Lung (tissue), 12 donors: ENCODE data around the gene PIP5K1B. TPM values are rescaled to one million over a fixed set of nuclear protein-coding genes. Genes with fewer than 3 reads are reported as not detected.

ENCODE experiments used
- ATAC-seq: fragments of 200-7000 bp; cut with Tn5 transposase; one replicate; pipeline ENCODE4 v1.9.1; 2020; ENCODE audit warnings: moderate number of reproducible peaks; ENCODE audit not compliant: insufficient read depth, low FRiP score
- DNase-seq, 3 donors: peaks; one replicate each; pipeline ENCODE4 v3.0.0-alpha.2; 2013 to 2017
- H3K27ac ChIP-seq, 2 donors: one replicate each; pipeline ENCODE4 v1.5.1; 2013; ENCODE audit warnings: mild to moderate bottlenecking in 2 of 2, moderate library complexity in 2 of 2, control low read depth in 1 of 2, inconsistent platforms in 1 of 2, low read depth in 1 of 2, low read length in 1 of 2
- H3K27me3 ChIP-seq, 3 donors: one replicate each; pipeline ENCODE4 v1.5.1; 2013; ENCODE audit warnings: low read length in 2 of 3; ENCODE audit not compliant: control insufficient read depth in 3 of 3, insufficient read depth in 3 of 3
- H3K36me3 ChIP-seq, 4 donors: one replicate each; pipeline ENCODE4 v1.5.1; 2013; ENCODE audit warnings: low read length in 4 of 4, mild to moderate bottlenecking in 1 of 4, moderate library complexity in 1 of 4; ENCODE audit not compliant: control insufficient read depth in 4 of 4, insufficient read depth in 4 of 4
- H3K4me1 ChIP-seq, 5 donors: one replicate each; pipeline ENCODE4 v1.5.1; 2013; ENCODE audit warnings: low read length in 5 of 5, mild to moderate bottlenecking in 2 of 5, moderate library complexity in 1 of 5; ENCODE audit not compliant: control insufficient read depth in 5 of 5, insufficient read depth in 5 of 5
- H3K4me3 ChIP-seq: one replicate; pipeline ENCODE4 v1.5.1; 2013; ENCODE audit warnings: mild to moderate bottlenecking, control low read depth, moderate library complexity
- H3K9ac ChIP-seq, 2 donors: one replicate each; pipeline ENCODE4 v1.5.1; 2013; ENCODE audit warnings: low read length in 2 of 2, control low read depth in 1 of 2; ENCODE audit not compliant: insufficient read depth in 1 of 2
- H3K9me3 ChIP-seq, 4 donors: one replicate each; pipeline ENCODE4 v1.5.1; 2013; ENCODE audit warnings: low read length in 3 of 4, mild to moderate bottlenecking in 1 of 4, moderate library complexity in 1 of 4; ENCODE audit not compliant: control insufficient read depth in 4 of 4, insufficient read depth in 3 of 4
- WGBS, 2 donors: extraction: QIAGEN DNeasy Blood & Tissue Kit; methylation state at CpG; one replicate each; pipeline ENCODE4 v1.1.7; 2013; 5-methylcytosine and 5-hydroxymethylcytosine counted together
- polyA plus RNA-seq, 2 donors: library from polyadenylated mRNA; stranded (reverse); fragments of 200-250 nt; gene quantifications; one replicate each; pipeline ENCODE4 v1.2.1, GENCODE V29; 2013
- total RNA-seq, 2 donors: library from RNA; depleted of rRNA in 1 of 2; stranded (reverse); fragments of >200 nt in 1 of 2; gene quantifications; one replicate each; pipeline ENCODE4 v1.2.1, GENCODE V29; 2014 to 2021
- TF ChIP-seq, protein P1 (sequence below): IDR thresholded peaks from 2 replicates; pipeline ENCODE4 v1.5.1; 2012; ENCODE audit warnings: mild to moderate bottlenecking; ENCODE audit errors: control extremely low read depth, extremely low read depth
- donor health status: control.
- donor health status: control.
- donor health status: Bipolar disorder and iron deficiency.
- donor health status: healthy.
- donor health status: DM: yes; HTN: yes; CAD: no.

The PIP5K1B gene
- total and polyA plus RNA-seq, 4 donors = 6.6 to 28.2 (median 15.6) TPM

DNA sequence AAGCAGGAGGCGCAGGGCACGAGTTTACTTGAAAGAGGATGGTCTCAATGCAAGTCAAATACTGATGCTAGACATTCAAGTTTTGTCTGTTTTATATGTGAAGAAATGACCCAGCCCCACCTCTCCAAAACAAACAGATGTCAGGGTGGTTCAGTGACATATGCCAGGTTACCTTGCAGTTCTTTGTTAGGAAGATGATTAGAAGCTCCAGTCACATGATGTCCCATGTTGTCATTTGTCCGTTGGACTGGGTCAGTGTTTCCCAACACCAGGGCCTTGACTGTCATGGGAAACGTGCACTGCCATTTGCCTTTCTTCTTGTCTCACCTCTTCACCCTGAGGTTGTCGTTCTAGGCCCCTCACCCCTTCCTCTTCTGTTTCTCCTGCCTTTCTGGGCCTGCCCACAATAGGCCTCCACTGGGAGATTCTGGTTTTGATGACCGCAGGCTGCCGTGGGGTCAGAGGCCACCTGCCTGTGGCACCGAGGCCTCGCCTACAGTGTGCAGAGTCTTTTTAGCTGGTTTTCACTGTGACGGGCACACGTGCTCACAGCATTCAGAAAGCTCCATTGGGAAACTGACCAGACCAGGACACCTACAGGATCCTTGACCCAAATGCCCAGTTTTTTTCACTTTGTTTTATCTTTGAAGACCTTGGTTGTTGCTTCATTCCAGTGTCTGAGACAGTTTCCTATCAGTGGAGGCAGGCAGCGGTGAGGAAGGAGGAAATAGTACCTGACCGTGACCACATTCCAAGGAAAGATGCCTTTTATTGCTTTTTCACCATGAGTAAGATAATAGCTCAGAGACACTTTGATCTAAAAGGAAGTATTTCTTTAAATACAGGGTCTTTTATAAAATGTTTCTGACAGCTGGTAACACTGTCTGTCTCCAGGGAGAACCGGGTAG lies 123.1 kb downstream of the PIP5K1B start:
- H3K4me3 ChIP-seq = no peak overlapping the region
- H3K4me1 ChIP-seq = peaks cover 0 to 28% (median under 1%) of the 10 kb centered on the region in 5 donors
- ATAC-seq (no peak), DNase-seq (no peak)
- TF ChIP-seq, protein P1, sequence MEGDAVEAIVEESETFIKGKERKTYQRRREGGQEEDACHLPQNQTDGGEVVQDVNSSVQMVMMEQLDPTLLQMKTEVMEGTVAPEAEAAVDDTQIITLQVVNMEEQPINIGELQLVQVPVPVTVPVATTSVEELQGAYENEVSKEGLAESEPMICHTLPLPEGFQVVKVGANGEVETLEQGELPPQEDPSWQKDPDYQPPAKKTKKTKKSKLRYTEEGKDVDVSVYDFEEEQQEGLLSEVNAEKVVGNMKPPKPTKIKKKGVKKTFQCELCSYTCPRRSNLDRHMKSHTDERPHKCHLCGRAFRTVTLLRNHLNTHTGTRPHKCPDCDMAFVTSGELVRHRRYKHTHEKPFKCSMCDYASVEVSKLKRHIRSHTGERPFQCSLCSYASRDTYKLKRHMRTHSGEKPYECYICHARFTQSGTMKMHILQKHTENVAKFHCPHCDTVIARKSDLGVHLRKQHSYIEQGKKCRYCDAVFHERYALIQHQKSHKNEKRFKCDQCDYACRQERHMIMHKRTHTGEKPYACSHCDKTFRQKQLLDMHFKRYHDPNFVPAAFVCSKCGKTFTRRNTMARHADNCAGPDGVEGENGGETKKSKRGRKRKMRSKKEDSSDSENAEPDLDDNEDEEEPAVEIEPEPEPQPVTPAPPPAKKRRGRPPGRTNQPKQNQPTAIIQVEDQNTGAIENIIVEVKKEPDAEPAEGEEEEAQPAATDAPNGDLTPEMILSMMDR = no peak
- H3K36me3 ChIP-seq = no peaks in the 10 kb centered on the region
- no peak overlapping the region for H3K9ac ChIP-seq
- H3K27ac ChIP-seq = peak overlapping the region in 1 of 2 donors; percentile 46
- no peaks in the 10 kb centered on the region for H3K27me3 ChIP-seq
- WGBS, 2 donors = 88 to 89% methylated on average over 14 of the region's 14 CpGs
- H3K9me3 ChIP-seq = no peaks in the 10 kb centered on the region

DNA sequence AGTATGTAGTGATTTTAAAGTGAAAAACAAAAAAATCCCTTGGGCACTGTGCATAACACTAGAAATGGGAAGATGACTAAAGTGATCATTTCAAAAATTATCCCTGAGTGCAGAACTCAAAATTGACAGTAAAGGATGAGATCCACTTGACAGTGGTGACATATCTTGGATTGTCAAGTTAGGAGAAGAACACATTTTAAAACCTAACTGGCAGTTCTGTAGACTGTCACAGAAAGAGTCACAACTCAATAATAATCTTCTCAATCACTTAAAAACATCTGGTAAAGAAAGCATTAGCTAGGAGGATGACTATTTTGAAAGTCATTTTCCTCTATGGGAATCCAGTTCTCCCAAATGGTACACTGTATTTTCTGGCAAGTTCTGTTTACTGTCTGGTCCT lies 127.1 kb downstream of the PIP5K1B start:
- H3K27ac ChIP-seq = no peak overlapping the region
- TF ChIP-seq, protein P1 = no peak
- ATAC-seq = no peak
- no peak for DNase-seq
- H3K4me1 ChIP-seq = peaks cover 0 to 20% (median 0%) of the 10 kb centered on the region in 5 donors
- H3K4me3 ChIP-seq = no peak overlapping the region
- no peaks in the 10 kb centered on the region for H3K9me3 ChIP-seq
- H3K36me3 ChIP-seq = no peaks in the 10 kb centered on the region
- no peaks in the 10 kb centered on the region for H3K27me3 ChIP-seq
- no peak overlapping the region for H3K9ac ChIP-seq

DNA sequence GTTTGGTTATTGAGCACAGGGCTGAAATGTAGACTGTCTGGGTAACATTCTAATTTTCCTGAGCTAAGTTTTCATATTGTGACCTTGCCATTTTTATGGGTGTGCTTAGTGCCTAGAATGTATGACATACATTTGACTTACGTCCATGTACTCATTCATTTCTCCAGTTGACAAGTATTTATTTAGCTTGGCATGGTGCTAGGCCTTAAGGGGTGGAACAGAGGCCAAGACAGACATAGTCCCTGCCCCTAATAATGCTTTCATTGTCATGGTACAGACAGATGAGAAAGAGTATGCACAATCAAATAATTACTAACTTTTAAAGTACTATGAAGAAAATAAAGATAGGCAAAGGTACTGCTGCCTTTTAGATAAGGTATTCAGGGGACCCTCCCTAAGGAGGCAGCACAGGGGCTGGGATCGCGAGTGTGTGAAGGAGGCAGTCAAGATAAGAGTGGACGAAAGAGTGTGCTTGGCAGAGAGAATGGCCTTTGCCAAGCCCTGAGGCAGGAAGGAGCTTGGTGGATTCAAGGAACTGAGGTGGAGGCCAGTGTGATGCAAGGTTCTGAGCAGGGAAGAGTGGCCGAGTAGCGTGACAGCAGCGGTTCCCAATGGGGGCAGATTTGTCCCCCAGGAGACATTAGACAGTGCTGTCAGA lies 128.0 kb downstream of the PIP5K1B start:
- Histone ChIP-seq H3K27me3 (no peaks in the 10 kb centered on the region), H3K27ac (peak overlapping the region in 1 of 2 donors; percentile 28), H3K9me3 (no peaks in the 10 kb centered on the region), H3K4me1 (peaks cover 0 to 20% (median 0%) of the 10 kb centered on the region in 5 donors), H3K9ac (no peak overlapping the region), H3K4me3 (no peak overlapping the region), H3K36me3 (no peaks in the 10 kb centered on the region)
- ATAC-seq = no peak
- TF ChIP-seq, protein P1 = no peak
- WGBS, 2 donors = 61 to 88% methylated on average over 7 of the region's 7 CpGs
- no peak for DNase-seq
